ENCODE results near the gene SASH1.

Gene SASH1

DNA sequence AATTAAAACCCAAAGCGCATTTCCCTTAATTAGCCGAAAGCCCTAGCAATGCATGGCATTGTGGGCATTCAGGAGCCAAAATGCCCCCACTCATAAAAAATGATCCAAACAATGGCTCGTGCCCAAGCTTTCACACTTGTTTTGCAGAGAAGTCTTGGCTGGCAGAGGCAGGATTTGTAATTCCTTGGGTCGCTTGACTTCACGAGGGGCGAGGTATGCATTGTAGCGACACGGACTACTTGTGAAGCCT, 613 bp upstream of the SASH1 start:
- TF ChIP-seq CTCF (IDR thresholded peaks at IDR 0.05; ENCODE audit: insufficient read depth, low read length, poor library complexity, severe bottlenecking) (no peak), EZH2phosphoT487 (conservative IDR thresholded peaks at IDR 0.05; ENCODE audit: low read length) (no peak)
- H3K27me3 ChIP-seq (ENCODE audit: low read length) = no peaks in the 10 kb centered on the region
- H3K36me3 ChIP-seq (ENCODE audit: low read length) = no peaks in the 10 kb centered on the region
- no peaks in the 10 kb centered on the region for H3K9me2 ChIP-seq (replicated peaks; ENCODE audit: insufficient read depth, low read length)
- no peak overlapping the region for H3K9ac ChIP-seq (ENCODE audit: low read length)
- no peak overlapping the region for H3K27ac ChIP-seq (ENCODE audit: low read depth, low read length)
- no peak overlapping the region for H3K4me3 ChIP-seq (ENCODE audit: insufficient read depth, low read length, poor library complexity, severe bottlenecking)
- H3K79me2 ChIP-seq (ENCODE audit: insufficient read depth, low read length) = no peaks in the 10 kb centered on the region
- no peaks in the 10 kb centered on the region for H3K9me3 ChIP-seq (ENCODE audit: insufficient read depth, low read length)
- no peak overlapping the region for H3K4me2 ChIP-seq (ENCODE audit: low read depth, low read length, poor library complexity, severe bottlenecking)
- H4K20me1 ChIP-seq (ENCODE audit: low read depth, low read length) = no peaks in the 10 kb centered on the region
- no peak overlapping the region for H2AFZ ChIP-seq (ENCODE audit: low read depth, low read length, severe bottlenecking)
- H3F3A ChIP-seq (ENCODE audit: insufficient read depth) = no peaks in the 10 kb centered on the region

GRCh38 chr6:148343047-148343782, 577 bp downstream of the SASH1 start:
- Histone ChIP-seq H4K20me1 (ENCODE audit: low read depth, low read length) (no peaks in the 10 kb centered on the region), H3K27ac (ENCODE audit: low read depth, low read length) (no peak overlapping the region), H2AFZ (ENCODE audit: low read depth, low read length, severe bottlenecking) (no peak overlapping the region), H3K4me3 (ENCODE audit: insufficient read depth, low read length, poor library complexity, severe bottlenecking) (no peak overlapping the region), H3K9me3 (ENCODE audit: insufficient read depth, low read length) (no peaks in the 10 kb centered on the region), H3K9me2 (replicated peaks; ENCODE audit: insufficient read depth, low read length) (no peaks in the 10 kb centered on the region), H3K27me3 (ENCODE audit: low read length) (no peaks in the 10 kb centered on the region), H3K79me2 (ENCODE audit: insufficient read depth, low read length) (no peaks in the 10 kb centered on the region), H3K36me3 (ENCODE audit: low read length) (no peaks in the 10 kb centered on the region), H3K4me2 (ENCODE audit: low read depth, low read length, poor library complexity, severe bottlenecking) (no peak overlapping the region), H3K9ac (ENCODE audit: low read length) (no peak overlapping the region), H3F3A (ENCODE audit: insufficient read depth) (no peaks in the 10 kb centered on the region)
- TF ChIP-seq EZH2phosphoT487 (conservative IDR thresholded peaks at IDR 0.05; ENCODE audit: low read length) = no peak
- TF ChIP-seq CTCF (IDR thresholded peaks at IDR 0.05; ENCODE audit: insufficient read depth, low read length, poor library complexity, severe bottlenecking) = no peak

DNA sequence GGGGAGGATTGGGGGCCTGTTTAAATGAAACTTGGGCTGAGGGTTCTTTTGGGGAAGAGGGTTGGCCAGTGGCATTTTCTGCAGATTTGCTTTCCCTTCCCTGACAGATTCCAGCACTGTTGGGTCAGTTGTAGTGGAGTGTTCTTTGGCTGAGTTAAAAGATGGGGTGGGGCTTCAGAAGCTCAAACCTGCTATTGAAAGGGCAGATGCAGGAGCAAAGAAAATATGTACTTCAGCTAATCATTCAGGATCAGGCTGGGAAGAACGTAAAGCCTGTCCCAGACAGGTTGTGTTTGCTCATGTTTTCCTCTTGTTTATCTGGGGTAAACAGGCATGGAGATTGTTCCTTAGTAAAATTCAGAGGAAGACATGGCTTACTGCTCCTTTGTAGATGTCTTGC, 2.5 kb downstream of the SASH1 start:
- no peaks in the 10 kb centered on the region for H3K79me2 ChIP-seq (ENCODE audit: insufficient read depth, low read length)
- no peaks in the 10 kb centered on the region for H3K9me2 ChIP-seq (replicated peaks; ENCODE audit: insufficient read depth, low read length)
- no peaks in the 10 kb centered on the region for H4K20me1 ChIP-seq (ENCODE audit: low read depth, low read length)
- TF ChIP-seq EZH2phosphoT487 (conservative IDR thresholded peaks at IDR 0.05; ENCODE audit: low read length) (no peak), CTCF (IDR thresholded peaks at IDR 0.05; ENCODE audit: insufficient read depth, low read length, poor library complexity, severe bottlenecking) (no peak)
- no peaks in the 10 kb centered on the region for H3F3A ChIP-seq (ENCODE audit: insufficient read depth)
- H3K9me3 ChIP-seq (ENCODE audit: insufficient read depth, low read length) = no peaks in the 10 kb centered on the region
- no peak overlapping the region for H3K4me3 ChIP-seq (ENCODE audit: insufficient read depth, low read length, poor library complexity, severe bottlenecking)
- H3K9ac ChIP-seq (ENCODE audit: low read length) = no peak overlapping the region
- no peak overlapping the region for H3K27ac ChIP-seq (ENCODE audit: low read depth, low read length)
- no peaks in the 10 kb centered on the region for H3K27me3 ChIP-seq (ENCODE audit: low read length)
- no peak overlapping the region for H2AFZ ChIP-seq (ENCODE audit: low read depth, low read length, severe bottlenecking)
- no peaks in the 10 kb centered on the region for H3K36me3 ChIP-seq (ENCODE audit: low read length)
- no peak overlapping the region for H3K4me2 ChIP-seq (ENCODE audit: low read depth, low read length, poor library complexity, severe bottlenecking)

All from SU-DHL-6 (cell line).